Retinal pigment epithelial cell (primary cell): ENCODE measurements around the gene TIGD1.
"Not testable (repeated sequence)": the region's sequence is repeated elsewhere in the genome, so short reads cannot be mapped to it uniquely, and the experiment has no call there.

Experiments used
- DNase-seq: peaks from one replicate; pipeline ENCODE4 v3.0.0-alpha.2; 2010; ENCODE audit warnings: low read depth
- H3K4me3 ChIP-seq: 2 replicates; pipeline ENCODE4 v1.5.1; 2011; ENCODE audit warnings: mild to moderate bottlenecking, low read length, control low read depth, moderate library complexity
- TF ChIP-seq, protein P1 (sequence below): conservative IDR thresholded peaks from 2 replicates; pipeline ENCODE4 v1.5.1; 2011; ENCODE audit warnings: low read depth, low read length, control low read depth, inconsistent platforms

TIGD1 gene

DNA sequence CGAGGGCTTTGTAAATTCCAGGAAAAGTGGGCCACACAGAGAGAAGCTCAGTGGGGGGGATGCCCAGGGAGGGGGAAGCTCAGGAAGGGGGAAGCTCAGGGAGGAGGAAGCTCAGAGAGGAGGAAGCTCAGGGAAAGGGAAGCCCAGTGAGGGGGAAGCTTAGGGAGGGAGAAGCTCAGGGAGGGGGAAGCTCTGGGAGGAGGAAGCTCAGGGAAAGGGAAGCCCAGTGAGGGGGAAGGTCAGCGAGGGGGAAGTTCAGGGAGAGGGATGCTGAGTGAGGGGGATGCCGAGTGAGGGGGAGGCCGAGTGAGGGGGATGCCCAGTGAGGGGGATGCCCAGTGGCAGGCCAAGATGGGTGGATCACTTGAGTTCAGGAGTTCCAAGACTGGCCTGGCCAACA lies 11.7 kb downstream of the TIGD1 start:
- no peak overlapping the region for H3K4me3 ChIP-seq
- TF ChIP-seq, protein P1, sequence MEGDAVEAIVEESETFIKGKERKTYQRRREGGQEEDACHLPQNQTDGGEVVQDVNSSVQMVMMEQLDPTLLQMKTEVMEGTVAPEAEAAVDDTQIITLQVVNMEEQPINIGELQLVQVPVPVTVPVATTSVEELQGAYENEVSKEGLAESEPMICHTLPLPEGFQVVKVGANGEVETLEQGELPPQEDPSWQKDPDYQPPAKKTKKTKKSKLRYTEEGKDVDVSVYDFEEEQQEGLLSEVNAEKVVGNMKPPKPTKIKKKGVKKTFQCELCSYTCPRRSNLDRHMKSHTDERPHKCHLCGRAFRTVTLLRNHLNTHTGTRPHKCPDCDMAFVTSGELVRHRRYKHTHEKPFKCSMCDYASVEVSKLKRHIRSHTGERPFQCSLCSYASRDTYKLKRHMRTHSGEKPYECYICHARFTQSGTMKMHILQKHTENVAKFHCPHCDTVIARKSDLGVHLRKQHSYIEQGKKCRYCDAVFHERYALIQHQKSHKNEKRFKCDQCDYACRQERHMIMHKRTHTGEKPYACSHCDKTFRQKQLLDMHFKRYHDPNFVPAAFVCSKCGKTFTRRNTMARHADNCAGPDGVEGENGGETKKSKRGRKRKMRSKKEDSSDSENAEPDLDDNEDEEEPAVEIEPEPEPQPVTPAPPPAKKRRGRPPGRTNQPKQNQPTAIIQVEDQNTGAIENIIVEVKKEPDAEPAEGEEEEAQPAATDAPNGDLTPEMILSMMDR: no peak
- DNase-seq: no peak

DNA sequence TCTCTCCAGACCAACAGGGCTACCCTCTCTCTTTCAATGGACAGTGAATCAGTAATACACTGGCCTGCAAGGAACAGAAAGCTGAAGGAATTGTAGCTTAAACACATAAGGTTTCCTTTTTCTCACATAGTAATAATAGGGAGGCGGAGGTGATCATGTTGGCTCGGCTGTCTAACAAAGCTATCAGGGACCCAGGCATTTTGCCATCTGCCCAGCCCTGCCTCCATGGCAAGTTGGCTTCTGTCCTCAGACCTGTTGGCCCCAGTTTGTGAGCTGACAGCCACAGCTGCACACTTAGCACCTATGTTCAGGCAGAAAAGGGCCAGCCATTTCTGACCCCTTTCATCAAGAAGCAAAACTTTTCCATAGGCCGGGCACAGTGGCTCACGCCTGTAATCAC lies 12.9 kb downstream of the TIGD1 start:
- DNase-seq: no peak
- H3K4me3 ChIP-seq: no peak overlapping the region
- TF ChIP-seq, protein P1: no peak

DNA sequence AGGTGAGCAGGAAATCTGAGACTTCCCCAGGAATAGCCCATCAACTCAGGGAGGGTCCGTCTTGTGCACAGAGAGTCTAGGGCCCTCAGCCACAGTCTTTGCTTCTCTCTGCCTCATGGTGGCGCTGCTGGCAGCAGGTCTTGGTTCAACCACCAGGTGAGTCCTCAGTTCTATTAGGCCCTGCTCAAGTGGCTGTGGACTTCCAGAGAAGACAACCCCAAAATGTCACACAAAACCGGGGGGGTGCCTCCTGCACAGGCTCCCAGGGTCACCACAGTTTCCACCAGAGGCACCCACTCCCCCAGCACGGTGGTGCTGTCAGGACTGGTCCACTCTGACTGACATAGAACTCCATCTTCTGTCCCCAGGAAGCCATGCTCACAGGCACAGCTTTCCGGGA lies 13.3 kb downstream of the TIGD1 start:
- no peak for DNase-seq

DNA sequence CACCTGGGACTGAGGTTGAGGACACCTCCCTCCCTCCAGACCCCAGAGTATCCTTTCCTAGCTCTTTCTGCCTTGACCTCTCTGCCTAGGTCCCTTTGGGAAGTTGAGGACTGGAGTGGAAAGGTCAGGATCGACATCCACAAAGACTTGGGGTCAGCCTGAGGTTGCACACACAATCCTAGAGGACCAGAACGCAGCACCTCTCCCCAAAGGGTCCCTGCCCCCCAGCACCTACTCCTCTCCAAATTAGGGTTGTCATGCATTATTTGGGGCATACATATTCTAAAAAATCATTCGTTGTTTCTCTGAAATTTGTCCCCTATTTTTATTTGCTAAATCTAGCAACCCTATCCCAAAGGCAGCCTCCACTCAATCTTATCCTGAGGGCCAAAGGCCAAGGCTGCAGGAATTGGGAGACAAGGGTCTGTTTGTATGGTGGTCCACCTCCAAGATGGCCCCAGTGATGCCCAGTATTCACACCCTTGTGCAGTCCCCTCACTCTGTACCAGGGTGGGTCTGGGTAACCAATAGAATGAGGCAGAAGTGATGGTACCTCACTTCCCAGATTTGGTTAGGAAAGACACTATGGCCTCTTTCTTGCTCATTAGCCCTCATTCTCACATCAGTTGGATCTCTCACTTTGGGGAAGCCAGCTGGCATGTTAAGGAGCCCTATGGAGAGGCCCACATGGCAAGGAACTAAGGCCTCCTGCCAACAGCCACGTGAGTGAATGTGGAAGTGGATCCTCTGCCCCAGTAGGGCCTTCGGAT lies 14.4 kb downstream of the TIGD1 start:
- DNase-seq: no peak
- H3K4me3 ChIP-seq: no peak overlapping the region
- TF ChIP-seq, protein P1: no peak

More for the DNA sequence above, 13.3 kb downstream of the TIGD1 start:
- H3K4me3 ChIP-seq: no peak overlapping the region
- TF ChIP-seq, protein P1: peak; percentile 54

DNA sequence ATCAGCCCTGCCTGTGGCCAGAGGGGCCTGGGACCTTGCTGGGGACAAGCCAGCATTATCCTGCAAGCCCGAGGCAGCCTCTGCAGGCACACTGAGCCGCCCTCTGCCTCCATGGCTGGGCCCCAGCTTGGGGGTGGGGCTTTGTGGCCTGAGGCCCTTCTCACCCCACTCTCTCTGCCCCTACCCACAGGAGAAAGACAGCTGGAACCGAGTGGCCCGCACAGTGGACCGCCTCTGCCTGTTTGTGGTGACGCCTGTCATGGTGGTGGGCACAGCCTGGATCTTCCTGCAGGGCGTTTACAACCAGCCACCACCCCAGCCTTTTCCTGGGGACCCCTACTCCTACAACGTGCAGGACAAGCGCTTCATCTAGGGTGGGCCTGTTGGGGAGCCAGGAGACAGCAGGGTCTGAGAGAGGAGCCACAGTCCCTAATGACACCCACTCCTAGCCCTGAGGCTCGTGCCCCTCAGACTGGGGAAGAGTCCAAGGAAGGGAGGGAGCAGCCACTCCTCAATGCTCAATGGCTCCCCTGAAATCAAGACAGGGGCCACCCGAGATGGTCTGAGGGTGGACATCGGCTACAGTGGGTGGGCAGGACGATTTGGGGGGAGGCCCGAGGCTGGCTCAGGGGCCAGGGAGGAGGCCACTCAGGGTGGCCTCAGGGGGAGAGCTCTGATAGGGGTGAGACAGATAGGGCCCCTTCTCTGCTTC lies 15.3 kb downstream of the TIGD1 start:
- H3K4me3 ChIP-seq: no peak overlapping the region
- TF ChIP-seq, protein P1: no peak
- no peak for DNase-seq

DNA sequence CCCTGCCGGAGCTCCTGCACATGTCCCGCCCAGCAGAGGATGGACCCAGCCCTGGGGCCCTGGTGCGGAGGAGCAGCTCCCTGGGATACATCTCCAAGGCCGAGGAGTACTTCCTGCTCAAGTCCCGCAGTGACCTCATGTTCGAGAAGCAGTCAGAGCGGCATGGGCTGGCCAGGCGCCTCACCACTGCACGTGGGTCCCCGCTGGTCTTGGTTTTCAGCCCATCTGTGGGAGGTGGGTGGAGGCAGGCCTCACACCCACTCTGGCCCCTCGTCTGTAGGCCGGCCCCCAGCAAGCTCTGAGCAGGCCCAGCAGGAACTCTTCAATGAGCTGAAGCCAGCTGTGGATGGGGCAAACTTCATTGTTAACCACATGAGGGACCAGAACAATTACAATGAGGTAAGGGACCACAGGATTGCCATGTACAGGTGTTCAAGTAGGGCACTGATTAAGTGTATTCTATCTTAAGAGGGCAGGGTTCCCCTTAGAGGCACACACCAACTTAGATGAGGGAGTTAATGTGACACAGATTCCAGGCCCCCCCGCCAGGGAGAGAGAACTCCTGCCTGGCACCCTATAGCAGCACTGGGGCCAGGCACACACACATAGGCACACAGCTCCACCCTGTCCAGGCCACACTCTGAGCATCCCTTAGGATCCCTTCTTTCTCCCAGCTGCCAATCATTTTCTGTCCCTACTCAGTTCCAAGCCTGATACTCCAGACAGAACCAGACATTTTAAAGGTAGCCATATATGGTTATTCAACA lies 16.2 kb downstream of the TIGD1 start:
- DNase-seq: no peak
- TF ChIP-seq, protein P1: no peak
- H3K4me3 ChIP-seq: no peak overlapping the region

DNA sequence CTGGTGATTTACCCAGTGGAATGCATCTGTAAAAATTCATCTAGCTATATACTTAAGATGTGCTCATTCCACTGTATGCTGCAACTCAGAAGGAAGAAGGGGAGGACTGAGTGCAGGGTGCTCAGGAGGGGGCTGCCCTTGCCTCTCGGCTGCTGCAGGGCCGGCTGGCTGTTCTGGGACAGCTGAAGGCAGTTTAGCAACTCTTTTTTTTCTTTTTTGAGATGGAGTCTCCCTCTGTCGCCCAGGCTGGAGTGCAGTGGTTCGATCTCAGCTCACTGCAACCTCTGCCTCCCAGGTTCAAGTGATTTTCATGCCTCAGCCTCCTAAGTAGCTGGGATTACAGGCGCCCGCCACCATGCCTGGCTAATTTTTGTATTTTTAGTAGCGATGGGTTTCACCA lies 17.5 kb downstream of the TIGD1 start:
- not testable (repeated sequence) for DNase-seq, H3K4me3 ChIP-seq
